GM15510 (cell line): Measurements from ENCODE around the gene STX8.

Experiments used
- POLR2A ChIP-seq: IDR thresholded peaks from 3 replicates; pipeline ENCODE4 v1.6.1; 2011; ENCODE audit warnings: borderline replicate concordance; ENCODE audit not compliant: insufficient read length; ENCODE audit errors: extremely low read depth

The STX8 gene

GRCh38 chr17:9258115-9259015, 317.3 kb downstream of the STX8 start:
- no peak for TF ChIP-seq POLR2A

- no peak for TF ChIP-seq POLR2A
These were observed 318.6 kb downstream of the STX8 start for GRCh38 chr17:9256751-9257629.

DNA sequence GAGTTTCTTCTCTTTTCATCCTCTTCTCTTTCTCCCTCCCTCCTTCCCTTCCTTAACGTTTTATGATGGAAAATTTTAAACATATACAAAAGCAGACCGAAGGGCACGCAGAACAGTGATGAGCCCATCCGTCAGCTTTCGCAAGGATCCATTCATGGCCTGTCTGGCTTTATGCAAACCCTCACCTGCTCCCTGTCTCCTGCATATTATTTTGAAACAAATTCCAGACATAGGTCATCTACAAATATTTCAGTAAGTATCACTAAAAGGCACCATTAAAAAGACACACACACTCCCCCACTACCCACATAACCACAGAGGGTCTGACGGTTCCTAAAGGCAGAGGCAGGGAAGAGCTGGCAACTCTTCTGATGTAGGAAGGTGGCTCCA, 319.3 kb downstream of the STX8 start:
- no peak for TF ChIP-seq POLR2A

DNA sequence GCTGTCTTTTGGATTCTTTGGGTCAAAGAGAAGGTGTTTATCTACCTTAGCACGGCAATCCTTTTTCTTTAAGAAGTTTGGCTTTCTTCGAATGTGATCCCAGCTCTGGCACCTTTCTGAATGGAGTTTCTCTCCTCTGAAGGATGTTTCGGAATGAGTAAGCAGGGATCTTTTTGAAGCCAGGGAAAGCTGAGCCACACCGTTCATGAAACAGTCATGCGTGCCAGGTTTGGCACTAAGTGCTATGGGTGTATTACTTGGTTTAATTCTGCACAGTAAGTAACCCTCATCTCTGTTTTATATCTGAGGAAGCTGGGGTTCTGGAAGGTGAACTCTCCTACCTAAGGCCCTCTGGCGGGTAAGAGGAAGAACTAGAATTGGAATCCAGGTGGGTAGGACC, 319.8 kb downstream of the STX8 start:
- no peak for TF ChIP-seq POLR2A

GRCh38 chr17:9254841-9255240, 320.8 kb downstream of the STX8 start:
- TF ChIP-seq POLR2A = no peak

DNA sequence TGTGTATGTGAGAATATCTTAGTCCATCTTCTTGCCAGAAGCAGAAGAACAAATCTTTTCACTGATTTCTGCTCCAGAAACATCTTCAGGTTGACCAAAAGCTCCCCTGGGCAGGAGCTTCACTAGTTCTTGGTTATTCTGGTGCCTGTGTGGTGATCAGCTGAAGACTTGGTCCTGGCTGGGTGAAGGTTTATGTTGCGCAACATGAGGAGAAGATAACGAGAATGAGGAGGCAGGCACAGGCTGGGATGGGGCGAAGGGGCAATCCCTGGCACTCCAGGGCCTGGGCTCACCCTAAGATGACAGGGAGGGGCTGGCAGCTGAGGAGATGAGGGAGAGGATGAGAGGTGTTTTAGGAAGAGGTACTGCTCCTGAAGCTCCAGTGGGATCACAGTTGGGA, 322.3 kb downstream of the STX8 start:
- TF ChIP-seq POLR2A = no peak

DNA sequence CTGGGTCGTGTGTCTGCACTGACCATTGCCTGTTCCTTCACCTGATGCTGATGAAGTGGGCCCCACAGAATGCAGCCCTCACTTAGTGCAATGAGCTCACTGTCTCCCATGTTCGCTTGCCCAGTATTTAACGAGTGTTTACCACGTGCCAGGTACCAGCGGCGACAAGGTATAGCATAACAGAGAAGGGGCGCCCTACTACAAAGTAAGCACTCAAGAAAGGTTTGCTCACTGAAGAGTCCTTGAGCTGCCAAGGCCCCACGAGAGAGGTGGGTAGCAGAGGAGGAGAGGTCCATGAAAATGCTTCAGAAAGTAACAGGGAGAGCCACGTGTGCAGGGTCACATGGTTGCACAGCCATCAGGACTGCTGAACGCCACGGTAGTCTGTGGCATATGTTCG, 324.3 kb downstream of the STX8 start:
- TF ChIP-seq POLR2A = no peak

DNA sequence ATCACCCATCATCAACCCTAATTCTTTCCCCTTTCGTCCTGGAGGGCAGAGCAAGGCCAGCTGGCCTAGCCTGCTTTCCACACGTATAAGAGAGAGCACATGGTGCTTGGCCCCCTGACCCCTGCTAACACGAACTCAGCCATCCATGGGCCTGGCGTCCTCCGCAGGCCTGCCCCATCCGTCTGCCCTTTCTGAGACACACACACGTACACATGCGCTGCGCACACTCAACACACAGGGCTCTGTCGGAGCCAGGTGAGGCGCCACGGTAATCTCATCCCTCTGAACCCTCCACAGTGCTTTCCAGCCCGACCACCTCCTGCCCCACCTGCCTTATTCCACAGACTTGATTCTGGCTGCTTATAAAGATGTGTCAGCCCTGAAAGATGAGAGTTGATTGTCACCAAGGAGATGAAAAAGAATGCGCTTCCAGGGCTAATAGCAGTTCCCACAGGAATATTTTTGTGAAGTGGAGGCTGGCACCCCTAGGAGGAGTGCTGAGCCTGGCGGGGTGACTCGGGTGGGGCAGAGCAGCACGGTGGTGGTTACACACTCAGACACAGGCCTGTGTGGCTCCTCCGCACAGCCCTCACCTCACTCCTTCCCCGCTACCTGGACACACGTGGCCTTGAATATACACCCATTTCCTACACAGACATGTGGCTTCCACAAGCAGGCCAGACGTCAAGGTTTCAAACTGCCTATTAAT, 326.2 kb downstream of the STX8 start:
- no peak for TF ChIP-seq POLR2A

DNA sequence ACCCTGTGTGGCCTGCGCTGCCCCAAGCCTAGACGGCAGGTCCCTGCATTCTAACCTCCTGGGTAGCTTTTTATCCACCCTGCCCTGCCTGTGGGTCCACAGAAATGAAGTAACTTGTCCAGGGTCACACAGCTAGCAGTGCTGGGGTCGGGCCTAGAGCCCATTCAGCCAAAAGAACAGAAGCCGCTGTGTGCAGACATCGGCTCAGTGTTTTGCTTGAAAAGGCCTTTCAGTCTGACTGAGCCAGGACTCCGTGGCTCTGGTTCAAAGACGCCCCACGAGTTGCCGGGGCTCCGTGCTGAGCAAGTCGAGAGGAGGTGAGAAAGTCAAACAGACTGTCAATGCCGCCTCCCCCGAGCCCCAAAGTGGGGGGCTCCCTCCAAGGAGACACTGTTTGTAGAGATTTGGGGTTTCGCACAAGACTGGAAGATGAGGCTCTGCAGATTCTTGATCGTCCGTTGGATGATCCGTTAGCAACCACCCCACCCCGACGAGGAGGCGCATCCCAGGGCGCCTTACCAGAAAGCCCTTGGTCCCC, 328.1 kb downstream of the STX8 start:
- TF ChIP-seq POLR2A = no peak

DNA sequence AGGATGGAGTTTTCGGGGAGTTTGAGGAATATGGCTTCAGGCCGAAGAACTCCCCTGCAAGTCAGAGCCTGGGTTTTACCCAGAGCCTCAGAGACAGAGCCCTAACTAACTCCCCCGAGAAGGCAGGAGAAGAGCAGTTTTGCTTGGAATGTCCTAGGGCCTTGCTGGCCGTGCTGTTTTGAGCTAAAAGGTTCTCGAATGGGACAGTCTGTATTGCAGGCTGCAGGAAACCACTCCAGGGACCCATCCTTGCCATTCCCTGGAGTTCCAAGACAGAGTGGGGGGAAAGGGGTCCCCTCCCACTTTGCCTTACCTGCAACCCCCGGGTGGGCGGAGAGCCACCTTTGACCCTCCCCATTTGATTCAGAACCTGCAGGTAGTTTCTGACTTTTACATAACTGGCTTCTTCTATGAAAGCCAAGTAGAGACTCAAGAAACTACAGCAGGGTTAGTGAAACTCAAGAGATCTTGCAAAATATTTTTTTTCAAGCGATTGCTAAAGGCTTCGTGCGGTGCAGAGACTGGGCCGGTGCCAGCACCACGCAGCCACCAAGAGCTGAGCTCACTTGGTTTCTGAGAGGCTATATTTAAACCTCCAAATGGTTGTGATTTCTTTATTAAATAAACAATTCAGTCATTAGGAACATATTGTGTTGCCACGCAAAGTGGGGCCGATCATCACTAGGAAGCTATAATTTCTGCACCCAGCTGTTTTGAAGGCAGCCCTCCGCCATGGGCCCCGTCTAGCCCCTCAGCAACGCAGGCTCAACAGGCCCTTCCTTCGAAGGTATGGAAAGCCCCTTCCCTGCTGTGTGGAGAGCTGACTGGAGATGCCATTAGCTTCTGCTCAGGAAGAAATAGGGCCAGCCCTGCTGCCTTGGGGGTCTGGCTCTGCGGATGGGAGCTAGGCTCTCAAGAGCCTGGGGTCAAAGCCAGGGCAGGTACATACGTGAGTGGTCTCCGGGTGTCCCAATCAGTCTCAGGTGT, 331.3 kb downstream of the STX8 start:
- no peak for TF ChIP-seq POLR2A

DNA sequence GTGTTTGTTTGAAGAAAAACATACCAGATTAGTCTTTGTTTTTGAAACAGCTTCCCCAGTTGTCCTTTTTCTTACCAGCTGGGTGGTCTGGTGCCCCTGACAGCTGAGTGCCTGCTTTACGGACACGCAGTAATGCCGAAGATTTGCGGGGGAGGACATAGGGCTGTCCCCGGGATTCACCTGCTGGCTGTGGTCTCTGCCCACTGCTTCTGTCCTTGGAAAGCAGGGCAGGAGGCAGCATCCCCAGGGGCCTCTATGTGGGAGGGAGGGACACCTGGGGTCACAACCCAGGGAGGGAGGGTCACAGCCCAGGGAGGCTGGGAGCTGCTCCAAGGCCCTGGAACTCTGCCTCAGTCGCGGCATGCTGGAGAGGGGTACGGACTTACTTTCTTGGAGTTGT, 332.6 kb downstream of the STX8 start:
- TF ChIP-seq POLR2A = no peak

GRCh38 chr17:9242497-9242881, 333.1 kb downstream of the STX8 start:
- TF ChIP-seq POLR2A = no peak

DNA sequence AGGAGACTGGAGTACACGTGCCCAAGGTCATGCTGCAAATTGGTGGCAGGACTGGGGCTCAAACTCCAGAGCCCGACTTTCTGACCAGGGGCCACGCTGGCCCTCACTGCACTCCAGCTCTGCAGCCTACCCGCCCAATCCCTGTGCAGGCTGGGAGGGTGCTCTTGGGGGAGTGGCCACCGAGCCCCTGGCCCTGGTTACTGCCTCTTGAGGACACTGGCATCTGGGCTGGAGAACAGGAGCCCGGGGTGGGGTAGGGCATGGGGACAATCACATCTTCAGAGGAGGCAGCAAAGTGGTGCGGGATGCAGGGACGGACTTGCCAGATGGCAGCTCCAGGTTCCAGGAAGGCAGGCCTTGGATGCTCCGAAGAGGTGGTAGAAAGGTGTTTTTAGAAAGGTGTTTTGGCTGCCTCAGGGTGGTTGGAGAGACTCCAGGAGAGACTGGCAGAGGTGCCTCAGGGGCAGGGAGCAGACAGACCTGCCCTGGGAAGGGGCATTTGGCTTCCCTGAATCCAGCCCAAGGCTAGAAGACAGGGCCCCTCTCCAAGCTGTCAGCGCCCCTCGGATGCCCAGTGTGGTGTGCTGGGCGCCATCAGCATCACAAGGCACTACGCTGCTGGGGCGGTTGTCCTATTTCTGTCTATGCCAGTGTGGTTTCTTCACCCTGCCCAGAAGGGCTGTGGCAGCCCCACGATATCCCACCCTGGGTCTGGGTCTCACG, 333.7 kb downstream of the STX8 start:
- no peak for TF ChIP-seq POLR2A
